ENCODE data around the gene RGS5.

Gene RGS5

DNA sequence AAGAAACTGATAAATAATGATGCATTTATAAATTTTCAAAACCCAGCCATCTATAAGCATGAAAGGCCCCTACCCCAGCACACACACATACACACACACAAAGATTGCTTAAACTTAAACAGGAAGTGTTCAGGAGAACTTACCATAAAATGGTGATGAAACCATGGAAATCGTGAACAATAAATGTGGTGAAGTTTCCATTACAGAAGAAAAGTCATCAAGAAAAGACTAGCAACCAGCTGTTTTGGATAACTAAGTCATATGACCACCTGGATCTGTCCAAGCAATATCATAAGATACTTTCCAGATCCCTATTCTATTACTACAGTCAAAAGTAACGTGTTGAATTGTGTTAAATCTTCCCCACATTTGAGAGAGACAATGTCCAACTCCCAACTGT is 24.1 kb downstream of the RGS5 start:
- DNase-seq, result no peak

GRCh38 chr1:163176797-163177196 is 25.9 kb downstream of the RGS5 start:
- DNase-seq, result no peak

DNA sequence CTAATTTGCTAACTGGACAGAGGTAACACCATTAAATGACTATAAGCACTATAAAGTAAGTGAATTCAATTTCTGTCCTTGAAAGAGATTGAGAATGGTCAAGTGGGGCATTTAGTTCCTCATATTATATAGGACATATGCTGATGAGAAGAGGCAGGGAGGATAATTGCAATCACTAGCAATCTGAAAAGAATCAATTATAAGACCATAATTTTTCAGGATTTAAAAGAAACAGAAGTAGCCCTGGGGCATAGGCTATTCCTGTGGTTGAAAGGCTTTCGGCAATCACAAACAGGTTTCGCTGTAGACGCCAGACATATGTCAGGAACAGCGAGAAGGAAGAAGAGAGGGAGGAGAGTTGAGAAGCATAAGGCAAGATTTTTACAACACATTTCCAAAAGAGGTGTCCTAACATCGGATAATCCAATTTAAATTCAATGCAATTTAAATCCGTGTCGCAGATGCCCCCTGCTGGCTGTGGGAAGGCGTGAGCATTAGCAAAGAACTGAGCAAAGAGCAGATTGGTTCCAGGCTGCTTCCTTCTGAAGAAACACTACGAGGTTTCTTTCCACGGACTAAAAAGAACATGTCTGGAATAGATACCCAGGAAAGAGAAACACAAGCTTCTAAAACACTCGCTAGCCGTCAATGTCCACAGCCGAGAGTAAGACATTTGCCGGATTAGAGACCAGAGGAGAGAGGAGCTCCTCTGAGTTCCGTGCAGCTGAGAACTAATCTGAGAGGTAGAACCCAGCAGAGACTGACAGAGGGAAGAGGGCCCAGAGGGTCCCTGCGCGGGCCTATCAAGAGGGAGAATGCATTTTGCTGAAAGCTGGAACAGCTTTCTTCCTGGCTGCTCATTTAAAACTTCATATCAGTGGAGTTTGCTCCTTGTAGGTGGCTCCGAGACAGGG is 27.9 kb downstream of the RGS5 start:
- DNase-seq, result peak; percentile 68

DNA sequence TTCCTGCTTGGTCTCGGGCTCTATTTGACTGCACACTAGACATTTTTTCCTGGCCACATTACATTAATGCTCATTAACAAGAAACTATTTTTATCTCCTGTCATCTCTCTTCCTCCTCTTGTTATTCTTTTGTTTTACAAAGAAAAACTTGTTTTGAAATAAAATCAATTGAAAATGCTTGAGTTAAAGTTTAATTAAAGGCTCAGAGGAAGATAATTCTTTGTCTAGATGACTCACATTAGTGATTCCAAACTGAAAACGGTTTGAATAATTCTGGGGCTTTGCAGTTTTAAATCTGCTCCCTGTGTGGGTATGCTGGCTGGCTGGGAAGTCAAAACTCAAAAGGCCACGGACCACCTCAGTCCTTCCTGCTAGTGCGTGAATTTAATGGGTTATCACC is 29.6 kb downstream of the RGS5 start:
- DNase-seq, result no peak

- no peak for DNase-seq
Observed at GRCh38 chr1:163172596-163172995, 30.1 kb downstream of the RGS5 start.

GRCh38 chr1:163171826-163172225 is 30.9 kb downstream of the RGS5 start:
- DNase-seq, result no peak

- DNase-seq, result no peak
Observed at GRCh38 chr1:163170975-163171676, 31.6 kb downstream of the RGS5 start.

DNA sequence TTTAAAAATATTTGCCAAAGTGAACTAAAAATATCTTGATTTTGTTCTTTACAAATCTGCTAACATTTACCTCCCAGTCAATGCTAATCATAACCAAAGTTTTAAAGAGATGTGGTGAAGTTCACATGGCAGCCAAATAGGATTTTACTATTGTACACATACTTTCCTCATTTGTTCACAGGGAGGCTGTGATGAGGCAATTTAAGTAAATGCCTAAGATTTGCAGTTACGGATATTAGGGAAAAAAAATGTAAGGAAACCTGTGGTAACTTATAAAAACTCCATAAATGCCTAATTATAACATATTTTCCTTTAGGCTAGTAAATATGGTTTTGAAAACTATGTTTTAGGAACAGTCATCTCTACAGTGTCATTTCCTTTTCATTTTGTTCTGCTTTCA is 32.4 kb downstream of the RGS5 start:
- no peak for DNase-seq

DNA sequence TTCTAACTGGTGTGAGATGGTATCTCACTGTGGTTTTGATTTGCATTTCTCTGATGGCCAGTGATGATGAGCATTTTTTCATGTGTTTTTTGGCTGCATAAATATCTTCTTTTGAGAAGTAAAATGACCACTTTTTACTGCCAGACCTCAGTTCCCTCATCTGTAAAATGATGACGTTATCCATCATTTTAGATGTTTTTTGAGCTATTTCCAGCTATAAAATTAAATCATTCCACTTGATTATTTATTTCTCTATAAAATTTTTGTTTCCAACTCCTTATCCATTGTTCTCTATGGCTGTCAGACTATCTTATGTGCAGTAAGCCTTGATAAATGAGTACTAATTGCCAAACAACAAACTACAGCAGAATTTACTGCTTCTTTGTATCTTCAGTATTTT is 33.2 kb downstream of the RGS5 start:
- no peak for DNase-seq

DNA sequence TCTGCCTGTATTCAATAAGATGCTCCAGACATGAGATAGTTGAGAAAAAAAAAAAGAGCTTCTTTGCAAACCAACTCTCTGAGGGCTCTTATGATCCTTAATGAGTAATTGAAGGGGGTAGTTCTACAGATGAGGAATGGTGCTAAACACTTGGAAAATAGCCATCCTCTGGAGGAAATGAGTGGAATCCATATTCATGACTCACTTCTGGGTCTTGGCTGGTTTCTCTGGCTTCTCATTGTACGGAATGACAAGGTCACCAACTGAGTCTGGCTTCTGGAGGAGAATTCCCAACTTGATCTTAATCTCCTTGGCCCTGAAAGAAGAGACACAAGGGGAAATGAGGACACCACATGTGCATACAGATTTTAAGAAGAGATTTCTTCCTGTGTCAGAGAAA is 34.7 kb downstream of the RGS5 start:
- DNase-seq, result no peak

GRCh38 chr1:163166886-163167555 is 35.7 kb downstream of the RGS5 start:
- DNase-seq, result no peak

GRCh38 chr1:163165119-163165518 is 37.6 kb downstream of the RGS5 start:
- no peak for DNase-seq

GRCh38 chr1:163163881-163164582 is 38.7 kb downstream of the RGS5 start:
- DNase-seq, result no peak

- DNase-seq, result no peak
Observed at GRCh38 chr1:163163163-163163562, 39.6 kb downstream of the RGS5 start.

- DNase-seq, result no peak
Observed at GRCh38 chr1:163162381-163162914, 40.3 kb downstream of the RGS5 start.

DNA sequence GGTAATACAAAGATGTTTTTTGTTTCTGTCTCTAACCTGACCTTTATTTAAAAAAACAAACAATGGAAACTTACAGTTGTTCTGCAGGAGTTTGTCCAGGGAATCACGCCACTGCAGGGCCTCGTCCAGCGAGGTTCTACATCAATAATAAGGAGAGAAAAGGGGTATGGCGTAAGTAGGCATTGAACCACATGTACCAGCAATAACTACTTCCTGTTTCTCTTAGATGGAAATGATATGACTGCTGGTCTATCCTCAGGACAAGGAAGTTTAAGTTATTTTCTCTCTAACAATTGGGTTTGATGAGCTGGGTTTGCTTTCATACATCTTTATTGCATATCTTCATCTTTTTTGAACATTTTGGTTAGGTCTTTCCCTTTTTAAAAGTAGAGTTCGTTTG is 40.9 kb downstream of the RGS5 start:
- peak; percentile 44 for DNase-seq

GRCh38 chr1:163161337-163161736 is 41.4 kb downstream of the RGS5 start:
- no peak for DNase-seq

DNA sequence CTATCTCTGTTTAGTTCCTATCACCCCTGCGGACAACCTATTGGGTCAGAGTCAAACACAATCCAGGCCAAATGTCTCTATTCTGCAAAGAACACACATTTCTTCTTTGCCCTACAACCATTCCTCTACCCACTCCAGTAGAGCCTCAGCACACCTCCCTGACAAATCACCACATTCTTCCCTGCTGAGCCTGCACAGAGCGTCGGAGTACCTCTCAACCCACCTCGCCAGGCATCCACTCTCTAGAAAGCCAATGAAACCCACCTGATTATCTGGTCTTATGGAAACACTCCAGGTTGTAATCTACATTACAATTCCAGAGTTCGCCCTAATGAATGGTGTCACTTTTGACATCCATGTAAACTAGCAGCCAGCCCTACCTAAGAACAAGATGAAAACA is 47.1 kb downstream of the RGS5 start:
- no peak for DNase-seq

DNA sequence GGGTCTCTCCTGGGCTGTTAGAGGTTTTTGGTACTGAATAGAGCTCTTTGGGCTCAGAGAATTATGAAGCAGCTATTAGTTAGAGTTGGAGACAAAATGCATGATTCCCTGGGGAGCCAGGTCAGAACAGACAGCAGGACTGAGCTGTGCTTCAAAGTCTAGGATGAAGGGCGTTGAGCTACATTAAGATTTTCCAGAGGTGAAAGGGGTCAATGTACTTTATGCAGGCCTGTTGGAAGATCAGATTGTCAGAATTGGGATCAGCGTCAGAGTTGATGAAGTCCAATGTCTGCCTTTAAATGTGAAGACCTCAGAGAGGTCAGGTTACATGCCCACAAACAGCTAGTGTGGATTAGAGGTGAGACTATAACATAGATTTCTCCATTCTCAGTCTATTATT is 53.8 kb downstream of the RGS5 start:
- no peak for DNase-seq

DNA sequence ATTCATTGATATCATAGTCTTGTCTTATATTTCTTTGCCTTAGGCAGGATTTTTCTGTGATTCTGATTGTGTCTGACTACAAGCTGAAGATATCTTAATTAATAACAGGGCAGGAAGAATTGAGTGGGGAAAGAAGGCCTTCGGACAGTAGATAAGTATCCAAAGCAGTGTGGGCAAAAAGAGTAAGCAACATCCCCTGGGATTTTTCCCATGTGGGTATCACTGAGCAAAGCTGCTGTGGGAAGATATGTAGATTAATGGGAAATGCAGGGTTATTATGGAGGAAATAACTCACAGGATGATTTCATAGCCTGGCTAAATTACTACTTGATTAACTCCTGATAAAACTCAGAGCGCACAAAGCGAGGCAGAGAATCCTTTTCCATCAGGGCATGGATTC is 55.7 kb downstream of the RGS5 start:
- DNase-seq, result no peak

GRCh38 chr1:163145435-163145834 is 57.3 kb downstream of the RGS5 start:
- no peak for DNase-seq

- DNase-seq, result no peak
Observed at GRCh38 chr1:163144418-163144817, 58.3 kb downstream of the RGS5 start.

DNA sequence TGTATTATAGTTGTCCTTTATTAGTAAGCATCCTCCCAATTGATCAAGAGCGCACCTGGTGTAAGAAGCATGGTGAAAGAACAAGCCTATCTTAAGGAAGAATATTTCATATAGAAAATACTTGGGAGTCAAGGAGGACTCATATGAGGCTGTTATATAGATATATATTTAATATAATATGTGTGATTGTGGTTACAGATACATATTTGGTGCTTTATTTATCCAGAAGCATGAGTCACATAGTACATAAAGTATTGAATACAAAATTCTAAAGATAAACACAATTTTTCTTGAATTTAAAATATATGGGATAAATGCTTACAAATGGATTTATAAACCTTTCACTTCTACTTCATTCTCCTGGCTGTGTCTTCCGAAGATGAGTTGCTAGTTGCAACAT is 60.6 kb downstream of the RGS5 start:
- DNase-seq, result no peak

Data from hematopoietic multipotent progenitor cell treated with erythropoietin and hydrocortisone succinate and interleukin-3 and kit ligand, for 6 days (in vitro differentiated cells).